Lung (tissue), 12 donors: Measurements from ENCODE around the gene BAHCC1. TPM values are rescaled to one million over a fixed set of nuclear protein-coding genes. Genes with fewer than 3 reads are reported as not detected.

Experiments used
- ATAC-seq: fragments of 200-7000 bp; cut with Tn5 transposase; one replicate; pipeline ENCODE4 v1.9.1; 2020; ENCODE audit warnings: moderate number of reproducible peaks; ENCODE audit not compliant: insufficient read depth, low FRiP score
- DNase-seq, 3 donors: peaks; one replicate each; pipeline ENCODE4 v3.0.0-alpha.2; 2013 to 2017
- H3K27ac ChIP-seq, 2 donors: one replicate each; pipeline ENCODE4 v1.5.1; 2013; ENCODE audit warnings: mild to moderate bottlenecking in 2 of 2, moderate library complexity in 2 of 2, control low read depth in 1 of 2, inconsistent platforms in 1 of 2, low read depth in 1 of 2, low read length in 1 of 2
- H3K27me3 ChIP-seq, 3 donors: one replicate each; pipeline ENCODE4 v1.5.1; 2013; ENCODE audit warnings: low read length in 2 of 3; ENCODE audit not compliant: control insufficient read depth in 3 of 3, insufficient read depth in 3 of 3
- H3K36me3 ChIP-seq, 4 donors: one replicate each; pipeline ENCODE4 v1.5.1; 2013; ENCODE audit warnings: low read length in 4 of 4, mild to moderate bottlenecking in 1 of 4, moderate library complexity in 1 of 4; ENCODE audit not compliant: control insufficient read depth in 4 of 4, insufficient read depth in 4 of 4
- H3K4me1 ChIP-seq, 5 donors: one replicate each; pipeline ENCODE4 v1.5.1; 2013; ENCODE audit warnings: low read length in 5 of 5, mild to moderate bottlenecking in 2 of 5, moderate library complexity in 1 of 5; ENCODE audit not compliant: control insufficient read depth in 5 of 5, insufficient read depth in 5 of 5
- H3K4me3 ChIP-seq: one replicate; pipeline ENCODE4 v1.5.1; 2013; ENCODE audit warnings: mild to moderate bottlenecking, control low read depth, moderate library complexity
- H3K9ac ChIP-seq, 2 donors: one replicate each; pipeline ENCODE4 v1.5.1; 2013; ENCODE audit warnings: low read length in 2 of 2, control low read depth in 1 of 2; ENCODE audit not compliant: insufficient read depth in 1 of 2
- H3K9me3 ChIP-seq, 4 donors: one replicate each; pipeline ENCODE4 v1.5.1; 2013; ENCODE audit warnings: low read length in 3 of 4, mild to moderate bottlenecking in 1 of 4, moderate library complexity in 1 of 4; ENCODE audit not compliant: control insufficient read depth in 4 of 4, insufficient read depth in 3 of 4
- CTCF ChIP-seq: IDR thresholded peaks from 2 replicates; pipeline ENCODE4 v1.5.1; 2012; ENCODE audit warnings: mild to moderate bottlenecking; ENCODE audit errors: control extremely low read depth, extremely low read depth
- WGBS, 2 donors: extraction: QIAGEN DNeasy Blood & Tissue Kit; methylation state at CpG; one replicate each; pipeline ENCODE4 v1.1.7; 2013; 5-methylcytosine and 5-hydroxymethylcytosine counted together
- polyA plus RNA-seq, 2 donors: library from polyadenylated mRNA; stranded (reverse); fragments of 200-250 nt; gene quantifications; one replicate each; pipeline ENCODE4 v1.2.1, GENCODE V29; 2013
- total RNA-seq, 2 donors: library from RNA; depleted of rRNA in 1 of 2; stranded (reverse); fragments of >200 nt in 1 of 2; gene quantifications; one replicate each; pipeline ENCODE4 v1.2.1, GENCODE V29; 2014 to 2021
- donor health status: control.
- donor health status: control.
- donor health status: Bipolar disorder and iron deficiency.
- donor health status: healthy.
- donor health status: DM: yes; HTN: yes; CAD: no.

BAHCC1 gene
- total and polyA plus RNA-seq, 4 donors = 7.6 to 24.9 (median 17.5) TPM

DNA sequence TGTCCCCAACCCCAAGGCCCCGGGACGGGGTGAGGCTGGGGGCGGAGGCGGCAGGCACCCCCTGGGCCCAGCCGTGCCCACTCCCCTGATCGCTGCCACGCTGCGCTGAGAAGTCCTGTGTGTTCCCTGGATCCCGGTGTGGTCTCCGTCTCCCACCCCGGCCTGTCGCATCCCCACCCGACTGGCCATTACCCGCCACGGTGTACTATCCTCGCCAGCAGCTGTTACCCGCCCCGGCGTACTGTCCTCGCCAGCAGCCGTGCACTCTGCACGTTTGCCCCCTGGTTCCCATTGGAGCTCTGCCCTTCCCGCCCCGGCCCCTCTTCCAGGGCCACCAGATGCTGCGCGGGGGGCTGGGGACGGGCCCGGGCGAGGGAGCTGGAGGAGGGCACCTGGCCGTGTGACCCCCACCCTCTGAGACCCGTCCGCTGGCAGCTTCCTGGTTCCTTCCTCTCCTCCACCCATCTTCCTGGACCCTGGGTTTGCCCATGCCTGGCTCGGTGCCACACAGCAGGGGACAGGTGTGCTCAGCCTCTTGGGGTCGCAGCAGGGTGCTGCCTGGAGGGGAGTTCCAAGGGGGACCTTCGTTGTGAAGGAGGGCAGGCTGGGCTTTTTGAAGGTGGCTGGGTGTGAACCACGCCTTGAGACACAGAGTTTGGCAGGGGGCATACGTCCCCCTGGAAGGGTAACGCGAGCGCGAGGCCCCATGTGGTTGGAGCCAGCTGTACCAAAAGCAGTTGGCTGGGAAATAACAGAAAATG lies 19.7 kb downstream of the BAHCC1 start:
- no peak for TF ChIP-seq CTCF
- H3K36me3 ChIP-seq = no peaks in the 10 kb centered on the region
- no peak overlapping the region for H3K9ac ChIP-seq
- DNase-seq (no peak), ATAC-seq (no peak)
- H3K4me1 ChIP-seq = peaks cover 2 to 33% (median 21%) of the 10 kb centered on the region in 5 donors
- 88 to 90% methylated on average over 40 to 41 of the region's 41 CpGs for WGBS, 2 donors
- no peak overlapping the region for H3K27ac ChIP-seq
- no peak overlapping the region for H3K4me3 ChIP-seq
- no peaks in the 10 kb centered on the region for H3K9me3 ChIP-seq
- no peaks in the 10 kb centered on the region for H3K27me3 ChIP-seq

DNA sequence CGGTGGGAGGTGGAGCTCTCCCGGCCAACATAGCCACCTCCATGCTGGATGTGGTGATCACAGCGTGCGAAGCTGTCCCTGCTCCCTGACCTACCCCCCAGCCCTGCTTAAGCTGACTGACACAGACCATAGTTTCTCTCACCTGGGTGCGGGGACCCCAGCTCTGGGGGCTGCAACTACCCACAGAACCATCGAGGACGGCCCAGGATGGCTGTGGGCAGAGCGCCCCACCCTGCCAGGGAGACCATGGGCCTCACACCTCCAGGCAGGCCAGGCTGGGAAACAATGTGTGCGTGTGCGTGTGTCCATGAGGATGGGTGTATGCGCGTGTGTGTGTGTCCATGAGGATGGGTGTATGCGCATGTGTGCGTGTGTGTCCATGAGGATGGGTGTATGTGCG lies 20.4 kb downstream of the BAHCC1 start:
- H3K36me3 ChIP-seq = no peaks in the 10 kb centered on the region
- H3K4me1 ChIP-seq = peaks cover 6 to 38% (median 24%) of the 10 kb centered on the region in 5 donors

DNA sequence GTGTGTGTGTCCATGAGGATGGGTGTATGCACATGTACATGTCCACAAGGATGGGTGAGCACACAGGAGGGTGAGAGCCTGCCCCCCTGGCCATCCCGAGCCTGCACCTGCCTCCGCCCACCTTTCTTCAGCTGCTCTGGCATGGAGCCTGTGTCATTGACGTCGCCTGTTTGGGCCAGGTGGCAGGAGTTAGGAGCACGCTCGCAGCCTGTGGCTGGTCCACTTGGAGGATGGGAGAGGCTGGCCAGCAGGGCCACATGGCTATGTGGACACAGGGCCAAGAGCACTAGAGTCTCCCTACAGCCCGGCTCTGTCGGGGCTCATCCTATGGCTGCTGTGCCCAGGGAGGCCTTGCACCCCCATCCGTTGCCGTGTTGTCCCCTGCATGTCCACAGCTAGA lies 21.4 kb downstream of the BAHCC1 start:
- Histone ChIP-seq H3K4me1 (peaks cover 13 to 48% (median 32%) of the 10 kb centered on the region in 5 donors), H3K27me3 (no peaks in the 10 kb centered on the region), H3K27ac (peak overlapping the region in 1 of 2 donors; percentile 30), H3K4me3 (no peak overlapping the region), H3K36me3 (no peaks in the 10 kb centered on the region), H3K9ac (no peak overlapping the region), H3K9me3 (no peaks in the 10 kb centered on the region)
- ATAC-seq = no peak
- TF ChIP-seq CTCF = no peak
- 70 to 85% methylated on average over 10 of the region's 10 CpGs for WGBS, 2 donors
- no peak for DNase-seq

More for the DNA sequence above, 20.4 kb downstream of the BAHCC1 start:
- ATAC-seq (no peak), DNase-seq (no peak)
- Histone ChIP-seq H3K9ac (no peak overlapping the region), H3K27ac (no peak overlapping the region), H3K9me3 (no peaks in the 10 kb centered on the region), H3K4me3 (no peak overlapping the region), H3K27me3 (no peaks in the 10 kb centered on the region)
- no peak for TF ChIP-seq CTCF
- WGBS, 2 donors = 97 to 98% methylated on average over 15 of the region's 15 CpGs
